PC-9 (cell line): ENCODE measurements around the gene IFI27. TPM values are rescaled to one million over a fixed set of nuclear protein-coding genes. Genes with fewer than 3 reads are reported as not detected.

ENCODE experiments used
- BruUV-seq: library from RNA; stranded (reverse); fragments of 400-500 nt; replicated peaks from 2 replicates; lab custom pipeline; 2021; lab: Mats Ljungman, UMichigan
- CTCF ChIA-PET: fragments of 300-600 bp; sonication (Branson Sonifier 250); formaldehyde crosslinking; loops from one replicate; lab custom pipeline; 2022; ENCODE audit warnings: antibody characterized with exemption; lab: Charles Lee
- POLR2A ChIA-PET: fragments of 300-600 bp; sonication (Branson Sonifier 250); formaldehyde crosslinking; loops from one replicate; lab custom pipeline; 2022; ENCODE audit warnings: antibody characterized with exemption; ENCODE audit not compliant: unreplicated experiment; lab: Charles Lee
- DNase-seq, 2 experiments: peaks; one replicate each; pipeline versions ENCODE4 v3.0.0 to v3.0.0-alpha.2; 2015 to 2022; ENCODE audit warnings: mixed read lengths in 1 of 2
- H2AFZ ChIP-seq: fragments of 200-600 bp; sonication (generic); 2 replicates; pipeline ENCODE4 v1.8.1; 2017; ENCODE audit warnings: antibody characterized with exemption
- H3F3A ChIP-seq: fragments of 200-600 bp; sonication (generic); 2 replicates; pipeline ENCODE4 v1.8.1; 2017; ENCODE audit warnings: antibody characterized with exemption, mild to moderate bottlenecking, low read depth; ENCODE audit not compliant: insufficient read depth
- H3K27ac ChIP-seq: fragments of 200-600 bp; sonication (generic); 2 replicates; pipeline ENCODE4 v1.6.1; 2016; ENCODE audit warnings: mixed run types
- H3K27me3 ChIP-seq: fragments of 200-600 bp; sonication (generic); 2 replicates; pipeline ENCODE4 v1.6.1; 2016; ENCODE audit warnings: low read depth, mixed run types; ENCODE audit not compliant: insufficient read depth
- H3K36me3 ChIP-seq: fragments of 200-600 bp; sonication (generic); 2 replicates; pipeline ENCODE4 v1.6.1; 2016; ENCODE audit warnings: low read depth, mixed run types
- H3K4me1 ChIP-seq: fragments of 200-600 bp; sonication (generic); replicated peaks from 2 replicates; pipeline ENCODE4 v1.6.1; 2016; ENCODE audit warnings: mixed run types; ENCODE audit not compliant: insufficient read depth
- H3K4me2 ChIP-seq: fragments of 200-600 bp; sonication (generic); 2 replicates; pipeline ENCODE4 v1.6.1; 2017; ENCODE audit warnings: mixed run types
- H3K4me3 ChIP-seq: fragments of 200-600 bp; sonication (generic); 2 replicates; pipeline ENCODE4 v1.6.1; 2016; ENCODE audit warnings: mixed run types
- H3K79me2 ChIP-seq: fragments of 200-600 bp; sonication (generic); 2 replicates; pipeline ENCODE4 v1.6.1; 2017; ENCODE audit warnings: low read depth, mixed run types
- H3K9me2 ChIP-seq: fragments of 200-600 bp; sonication (generic); 2 replicates; pipeline ENCODE4 v1.8.1; 2017; ENCODE audit warnings: mild to moderate bottlenecking; ENCODE audit not compliant: insufficient read depth
- H3K9me3 ChIP-seq: fragments of 200-600 bp; sonication (generic); 2 replicates; pipeline ENCODE4 v1.8.1; 2016; ENCODE audit warnings: low read depth; ENCODE audit not compliant: insufficient read depth
- H4K20me1 ChIP-seq: fragments of 200-600 bp; sonication (generic); 2 replicates; pipeline ENCODE4 v1.8.1; 2017; ENCODE audit not compliant: insufficient read depth
- CTCF ChIP-seq: fragments of 200-600 bp; sonication (generic); conservative IDR thresholded peaks from 2 replicates; pipeline ENCODE4 v1.6.1; 2017; ENCODE audit warnings: mixed run types, antibody characterized with exemption, mild to moderate bottlenecking, moderate library complexity
- EZH2 ChIP-seq: fragments of 200-600 bp; sonication (generic); IDR thresholded peaks from 2 replicates; pipeline ENCODE4 v1.8.0; 2017; ENCODE audit warnings: antibody characterized with exemption, low read depth
- intact Hi-C: fragments of 100-400 bp; cut with micrococcal nuclease; formaldehyde crosslinking; loops from one replicate; pipeline ENCODE4 v1.10.0; 2022; ENCODE audit not compliant: unreplicated experiment
- total RNA-seq: library from RNA; stranded (reverse); gene quantifications from 2 replicates; pipeline ENCODE4 v1.2.3, GENCODE V29; 2021

Gene IFI27
- total RNA-seq, 1 experiment from 2014 or later = 1.1 TPM

- H3K9me2 ChIP-seq = no peaks in the 10 kb centered on the region
- TF ChIP-seq EZH2 (no peak), CTCF (no peak)
- peaks cover 10% of the 10 kb centered on the region for H3K9me3 ChIP-seq
- intact Hi-C loops = no loop called here
- H3F3A ChIP-seq = no peaks in the 10 kb centered on the region
- H3K36me3 ChIP-seq = peaks cover 15% of the 10 kb centered on the region
- no peak overlapping the region for H3K4me3 ChIP-seq
- no peak overlapping the region for H2AFZ ChIP-seq
- no peaks in the 10 kb centered on the region for H3K27me3 ChIP-seq
- peaks cover 3% of the 10 kb centered on the region; the same call in 1 of the 2 replicates for H4K20me1 ChIP-seq
- ChIA-PET POLR2A (no interaction called here), CTCF (no interaction called here)
- DNase-seq = no peak
- H3K4me1 ChIP-seq = peaks cover 15% of the 10 kb centered on the region
- H3K27ac ChIP-seq = no peak overlapping the region
- H3K4me2 ChIP-seq = no peak overlapping the region
- BruUV-seq = no TSS peak
- peaks cover 80% of the 10 kb centered on the region for H3K79me2 ChIP-seq
These were observed 32.7 kb upstream of the IFI27 start for GRCh38 chr14:94077823-94078222.

- Histone ChIP-seq H3K27me3 (no peaks in the 10 kb centered on the region), H3K4me1 (peaks cover 15% of the 10 kb centered on the region), H3K27ac (no peak overlapping the region), H3K79me2 (peaks cover 58% of the 10 kb centered on the region), H3K9me2 (no peaks in the 10 kb centered on the region), H3K4me2 (peak overlapping the region; percentile 93), H3K4me3 (peak overlapping the region; percentile 79), H2AFZ (peak overlapping the region; percentile 91), H3K9me3 (peaks cover 5% of the 10 kb centered on the region; the same call in 1 of the 2 replicates), H3K36me3 (peaks cover 15% of the 10 kb centered on the region), H3F3A (no peaks in the 10 kb centered on the region), H4K20me1 (peaks cover 3% of the 10 kb centered on the region; the same call in 1 of the 2 replicates)
- TF ChIP-seq CTCF (no peak), EZH2 (no peak)
- CTCF ChIA-PET = no interaction called here
- intact Hi-C loops = no loop called here
- no peak for DNase-seq
- POLR2A ChIA-PET = no interaction called here
- no TSS peak for BruUV-seq
These were observed 30.5 kb upstream of the IFI27 start for GRCh38 chr14:94079891-94080620.

GRCh38 chr14:94080621-94081385, 29.7 kb upstream of the IFI27 start, which contains the start of the genes DDX24 and IFI27L1:
TSS of gene DDX24 (minus strand) at chr14:94081202. CDS start at chr14:94079742, 1,460 bp downstream.
TSS of gene IFI27L1 (plus strand) at chr14:94081310. CDS start at chr14:94096938, 15,628 bp downstream.
- DNase-seq = peak; percentile 76 to 82
- CTCF ChIA-PET = interaction anchor here (0.6 kb wide), 1 partner anchor 56 kb away, joined by 3 read pairs; no protein-coding TSS in a partner anchor
- H3K36me3 ChIP-seq = peaks cover 15% of the 10 kb centered on the region

More at GRCh38 chr14:94080621-94081385, 29.7 kb upstream of the IFI27 start, which contains the start of the genes DDX24 and IFI27L1:
- Histone ChIP-seq H3K4me3 (peak within 1 kb of the TSS; percentile 79), H3K9me2 (no peaks in the 10 kb centered on the region), H3K4me2 (peak within 1 kb of the TSS; percentile 93), H4K20me1 (peaks cover 3% of the 10 kb centered on the region; the same call in 1 of the 2 replicates), H3K79me2 (peaks cover 51% of the 10 kb centered on the region), H3F3A (no peaks in the 10 kb centered on the region), H3K27me3 (no peaks in the 10 kb centered on the region), H2AFZ (peak within 1 kb of the TSS; percentile 91), H3K4me1 (peaks cover 15% of the 10 kb centered on the region), H3K27ac (peak within 1 kb of the TSS; percentile 47), H3K9me3 (no peaks in the 10 kb centered on the region)
- BruUV-seq = no TSS peak
- intact Hi-C loops = no loop called here
- POLR2A ChIA-PET = interaction anchor here (0.7 kb wide), 1 partner anchor 1117 kb away, joined by 3 read pairs; no protein-coding TSS in a partner anchor
- TF ChIP-seq EZH2 = no peak
- no peak for TF ChIP-seq CTCF
